ENCODE data around the gene MMP7.

The MMP7 gene

DNA sequence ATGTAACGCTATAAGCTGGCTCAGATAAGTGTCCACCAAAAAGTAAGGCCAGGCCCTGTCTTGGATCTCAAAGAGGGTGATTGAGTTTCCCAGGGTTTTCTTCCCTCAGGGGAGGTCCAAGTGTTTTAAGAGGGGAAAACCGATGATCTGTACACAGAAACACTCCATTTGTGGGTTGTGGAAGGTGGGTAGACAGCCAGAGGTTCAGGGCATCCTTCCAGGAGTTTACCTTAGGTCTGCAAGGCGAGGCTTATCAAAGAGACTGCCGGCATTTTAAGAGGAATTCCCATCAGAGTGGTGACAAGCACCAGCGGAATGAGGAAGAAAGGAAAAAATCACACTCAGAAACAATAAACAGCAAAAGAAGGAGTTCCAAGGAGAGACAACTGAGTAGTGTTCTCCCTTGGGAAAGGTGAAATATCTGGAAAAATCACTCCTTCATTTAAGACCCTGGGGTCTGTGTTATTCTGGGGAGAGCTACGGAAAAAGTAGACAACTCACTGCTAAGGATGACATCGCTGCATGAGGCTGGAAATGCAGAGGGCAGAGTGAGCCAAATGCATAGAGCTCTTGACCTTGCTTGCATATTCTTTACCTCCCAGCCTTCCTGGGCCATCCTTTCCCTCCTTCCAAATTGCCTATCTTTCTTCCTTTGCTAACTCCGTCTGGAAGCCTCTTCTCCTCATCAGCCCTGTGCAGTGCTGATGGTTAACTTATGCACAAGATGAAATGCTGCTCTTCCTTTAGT, 22.1 kb upstream of the MMP7 start (continued):
- TF ChIP-seq, protein P1, sequence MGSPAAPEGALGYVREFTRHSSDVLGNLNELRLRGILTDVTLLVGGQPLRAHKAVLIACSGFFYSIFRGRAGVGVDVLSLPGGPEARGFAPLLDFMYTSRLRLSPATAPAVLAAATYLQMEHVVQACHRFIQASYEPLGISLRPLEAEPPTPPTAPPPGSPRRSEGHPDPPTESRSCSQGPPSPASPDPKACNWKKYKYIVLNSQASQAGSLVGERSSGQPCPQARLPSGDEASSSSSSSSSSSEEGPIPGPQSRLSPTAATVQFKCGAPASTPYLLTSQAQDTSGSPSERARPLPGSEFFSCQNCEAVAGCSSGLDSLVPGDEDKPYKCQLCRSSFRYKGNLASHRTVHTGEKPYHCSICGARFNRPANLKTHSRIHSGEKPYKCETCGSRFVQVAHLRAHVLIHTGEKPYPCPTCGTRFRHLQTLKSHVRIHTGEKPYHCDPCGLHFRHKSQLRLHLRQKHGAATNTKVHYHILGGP (tag by site-specific recombination; IDR thresholded peaks at IDR 0.05) = no peak
- TF ChIP-seq ZNF37A (tag by site-specific recombination; IDR thresholded peaks at IDR 0.05) (no peak), ZNF596 (tag by site-specific recombination; IDR thresholded peaks at IDR 0.05) (no peak), GLI2 (tag by site-specific recombination; IDR thresholded peaks at IDR 0.05; ENCODE audit: borderline replicate concordance, low read depth) (no peak), ZNF221 (tag by site-specific recombination; IDR thresholded peaks at IDR 0.05; ENCODE audit: borderline replicate concordance) (no peak), PRDM10 (tag by site-specific recombination; IDR thresholded peaks at IDR 0.05) (no peak), ZFP3 (tag by site-specific recombination; IDR thresholded peaks at IDR 0.05; ENCODE audit: low read depth) (no peak)

GRCh38 chr11:102552020-102552419, 21.5 kb upstream of the MMP7 start:
- Histone ChIP-seq H3K4me3 (ENCODE audit: low read depth, low read length) (no peak overlapping the region), H3K36me3 (ENCODE audit: control insufficient read depth in 2 of 2, insufficient read depth in 1 of 2, low read length in 2 of 2) (no peaks in the 10 kb centered on the region), H3K4me1 (ENCODE audit: control insufficient read depth, insufficient read depth, low read length) (no peaks in the 10 kb centered on the region), H3K9me3 (ENCODE audit: control insufficient read depth, insufficient read depth, low read depth, low read length) (no peaks in the 10 kb centered on the region), H3K27ac (ENCODE audit: extremely low read depth, low read depth, low read length) (no peak overlapping the region)
- POLR2A ChIA-PET = no interaction called here
- CTCF ChIA-PET = no interaction called here
- no peak for TF ChIP-seq GLIS1 (tag by site-specific recombination; IDR thresholded peaks at IDR 0.05)
- no peak for TF ChIP-seq ZNF10 (tag by site-specific recombination; IDR thresholded peaks at IDR 0.05)
- no peak for TF ChIP-seq INSM2 (tag by site-specific recombination; IDR thresholded peaks at IDR 0.05)
- no peak for TF ChIP-seq ZFP41 (tag by site-specific recombination; IDR thresholded peaks at IDR 0.05; ENCODE audit: borderline replicate concordance)
- TF ChIP-seq ZNF292 (tag by site-specific recombination; IDR thresholded peaks at IDR 0.05; ENCODE audit: borderline replicate concordance, low read depth) = no peak
- TF ChIP-seq ZNF792 (tag by site-specific recombination; IDR thresholded peaks at IDR 0.05) = no peak

GRCh38 chr11:102551169-102551781, 20.7 kb upstream of the MMP7 start:
- Histone ChIP-seq H3K4me1 (ENCODE audit: control insufficient read depth, insufficient read depth, low read length) (no peaks in the 10 kb centered on the region), H3K4me3 (ENCODE audit: low read depth, low read length) (no peak overlapping the region), H3K36me3 (ENCODE audit: control insufficient read depth in 2 of 2, insufficient read depth in 1 of 2, low read length in 2 of 2) (no peaks in the 10 kb centered on the region), H3K27ac (ENCODE audit: extremely low read depth, low read depth, low read length) (no peak overlapping the region), H3K9me3 (ENCODE audit: control insufficient read depth, insufficient read depth, low read depth, low read length) (no peaks in the 10 kb centered on the region)
- ChIA-PET CTCF (interaction anchor here (0.6 kb wide), 1 partner anchor 205 kb away, joined by 5 read pairs; no protein-coding TSS in a partner anchor), POLR2A (interaction anchor here (0.7 kb wide), 1 partner anchor 305 kb away, joined by 3 read pairs; no protein-coding TSS in a partner anchor)
- TF ChIP-seq ZNF223 (tag by site-specific recombination; IDR thresholded peaks at IDR 0.05) (no peak), ZNF548 (tag by site-specific recombination; IDR thresholded peaks at IDR 0.05) (no peak), ZNF704 (tag by site-specific recombination; IDR thresholded peaks at IDR 0.05) (no peak), ZSCAN16 (tag by site-specific recombination; IDR thresholded peaks at IDR 0.05) (no peak)
